MM.1S (cell line): ENCODE data around the gene ACSL6.

Source experiments
- CTCF ChIP-seq: fragments of 300-600 bp; sonication (generic); IDR thresholded peaks from 2 replicates; pipeline ENCODE4 v1.5.1; 2016; ENCODE audit warnings: antibody characterized with exemption, low read length, mixed read lengths
- EZH2 ChIP-seq: fragments of 300-600 bp; sonication (generic); optimal IDR thresholded peaks from 2 replicates; pipeline ENCODE3; 2017; ENCODE audit warnings: low read depth, mild to moderate bottlenecking, antibody characterized with exemption, low read length, mixed read lengths

DNA sequence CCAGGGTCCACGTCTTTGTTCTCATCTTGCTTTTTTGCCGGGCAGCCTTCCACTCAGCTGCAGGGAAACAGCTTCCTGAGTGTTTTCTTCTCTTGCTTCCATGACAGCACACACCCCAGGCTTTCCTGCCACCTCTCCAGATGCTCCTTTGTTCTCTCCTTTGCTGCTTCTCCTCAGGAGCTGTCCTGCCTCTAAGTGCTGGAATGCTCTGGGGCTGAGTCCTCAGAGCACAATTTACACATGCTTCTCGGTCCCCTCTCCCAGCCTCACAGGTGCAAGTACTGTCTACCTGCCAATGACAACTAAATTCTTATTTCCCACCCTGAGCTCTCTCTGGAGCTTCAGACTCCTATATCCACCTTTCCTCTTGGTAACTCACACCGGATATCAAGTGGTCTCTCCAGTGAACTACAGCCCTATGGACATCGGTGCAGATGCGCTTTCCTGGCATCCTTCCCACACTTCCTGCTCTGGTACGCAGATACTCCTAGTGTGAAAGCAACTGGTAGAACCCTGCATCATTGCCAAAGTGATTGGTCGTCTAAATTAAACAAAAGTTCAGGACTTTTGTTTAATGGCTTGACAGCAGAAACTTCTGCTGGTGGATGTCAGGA is 13.4 kb upstream of the ACSL6 start:
- no peak for TF ChIP-seq CTCF
- no peak for TF ChIP-seq EZH2
